Panc1 (cell line): ENCODE data around the gene PRLHR.

Experiments
- POLR2AphosphoS5 ChIP-seq: IDR thresholded peaks from 2 replicates; pipeline ENCODE4 v1.6.1; 2012; ENCODE audit warnings: mild to moderate bottlenecking, low read depth, low read length, moderate library complexity
- REST ChIP-seq, 2 experiments: IDR thresholded peaks; 2 replicates each; pipeline ENCODE4 v1.6.1; 2011 to 2012; ENCODE audit warnings: low read depth in 2 of 2, control low read depth in 1 of 2, low read length in 1 of 2, mild to moderate bottlenecking in 1 of 2, moderate library complexity in 1 of 2; ENCODE audit not compliant: insufficient read depth in 1 of 2
- SIN3A ChIP-seq: IDR thresholded peaks from 2 replicates; pipeline ENCODE4 v1.6.1; 2012; ENCODE audit warnings: low read depth, mild to moderate bottlenecking, low read length, moderate library complexity, borderline replicate concordance; ENCODE audit not compliant: insufficient read depth
- TCF7L2 ChIP-seq: IDR thresholded peaks from 2 replicates; pipeline ENCODE4 v1.6.1; 2011; ENCODE audit warnings: mild to moderate bottlenecking, low read depth, low read length, inconsistent platforms
- TF ChIP-seq, protein P1 (sequence below): fragments of 450-650 bp; IDR thresholded peaks from 2 replicates; pipeline ENCODE4 v1.5.1; 2017; ENCODE audit warnings: mild to moderate bottlenecking

- TF ChIP-seq, protein P1, sequence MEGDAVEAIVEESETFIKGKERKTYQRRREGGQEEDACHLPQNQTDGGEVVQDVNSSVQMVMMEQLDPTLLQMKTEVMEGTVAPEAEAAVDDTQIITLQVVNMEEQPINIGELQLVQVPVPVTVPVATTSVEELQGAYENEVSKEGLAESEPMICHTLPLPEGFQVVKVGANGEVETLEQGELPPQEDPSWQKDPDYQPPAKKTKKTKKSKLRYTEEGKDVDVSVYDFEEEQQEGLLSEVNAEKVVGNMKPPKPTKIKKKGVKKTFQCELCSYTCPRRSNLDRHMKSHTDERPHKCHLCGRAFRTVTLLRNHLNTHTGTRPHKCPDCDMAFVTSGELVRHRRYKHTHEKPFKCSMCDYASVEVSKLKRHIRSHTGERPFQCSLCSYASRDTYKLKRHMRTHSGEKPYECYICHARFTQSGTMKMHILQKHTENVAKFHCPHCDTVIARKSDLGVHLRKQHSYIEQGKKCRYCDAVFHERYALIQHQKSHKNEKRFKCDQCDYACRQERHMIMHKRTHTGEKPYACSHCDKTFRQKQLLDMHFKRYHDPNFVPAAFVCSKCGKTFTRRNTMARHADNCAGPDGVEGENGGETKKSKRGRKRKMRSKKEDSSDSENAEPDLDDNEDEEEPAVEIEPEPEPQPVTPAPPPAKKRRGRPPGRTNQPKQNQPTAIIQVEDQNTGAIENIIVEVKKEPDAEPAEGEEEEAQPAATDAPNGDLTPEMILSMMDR = no peak
- TF ChIP-seq REST (IDR thresholded peaks at IDR 0.05; ENCODE audit: insufficient read depth in 1 of 2, low read depth in 2 of 2, low read length in 1 of 2) = no peak
- TF ChIP-seq SIN3A = no peak
- TF ChIP-seq POLR2AphosphoS5 = no peak
- no peak for TF ChIP-seq TCF7L2
Observed at GRCh38 chr10:118592675-118593330, 2.6 kb downstream of the PRLHR start.
